Pons (tissue), 1 donor: ENCODE data around the gene BLTP3A.

ENCODE experiments used
- DNase-seq: peaks from one replicate; pipeline ENCODE4 v3.0.0-alpha.2; 2016; ENCODE audit warnings: low spot score

Gene BLTP3A

DNA sequence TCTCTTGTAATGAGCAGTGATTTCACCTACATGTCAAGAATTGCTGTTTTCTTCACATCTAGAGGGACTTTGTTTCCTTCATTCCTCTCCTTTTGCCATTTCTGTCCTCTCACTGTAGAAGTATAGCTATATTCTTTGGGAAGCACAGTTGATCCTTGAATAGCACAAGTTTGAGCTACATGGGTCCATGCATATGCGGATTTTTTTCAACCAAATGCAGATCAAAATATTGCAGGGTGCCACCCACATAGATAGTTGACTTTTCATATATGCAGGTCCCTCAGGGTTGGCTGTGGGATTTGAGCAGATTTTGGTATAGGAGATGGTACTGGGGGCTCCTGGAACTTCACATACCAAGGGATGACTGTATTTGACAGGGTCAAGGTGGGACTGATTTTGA lies 41.1 kb downstream of the BLTP3A start:
- no peak for DNase-seq

- DNase-seq = peak; percentile 12
These were observed 43.1 kb downstream of the BLTP3A start for GRCh38 chr6:34834789-34835518.

DNA sequence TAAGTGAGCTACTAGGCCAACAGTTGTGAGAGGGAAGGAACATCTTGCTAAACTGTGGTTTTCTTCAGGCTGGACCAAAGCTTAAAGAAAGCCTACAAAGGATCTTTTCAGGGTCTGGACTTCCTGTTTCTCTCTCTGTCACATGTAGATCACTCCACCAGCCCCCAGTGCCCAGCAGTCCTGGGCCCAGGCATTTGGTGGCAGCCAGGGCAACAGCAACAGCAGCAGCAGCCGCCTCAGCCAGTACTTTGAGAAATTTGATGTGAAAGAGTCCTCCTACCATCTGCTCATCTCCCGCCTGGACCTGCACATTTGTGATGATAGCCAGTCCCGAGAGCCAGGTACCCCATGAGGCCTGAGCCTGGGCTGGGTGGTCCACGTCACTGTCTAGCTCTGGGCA lies 44.1 kb downstream of the BLTP3A start:
- DNase-seq = peak; percentile 67

DNA sequence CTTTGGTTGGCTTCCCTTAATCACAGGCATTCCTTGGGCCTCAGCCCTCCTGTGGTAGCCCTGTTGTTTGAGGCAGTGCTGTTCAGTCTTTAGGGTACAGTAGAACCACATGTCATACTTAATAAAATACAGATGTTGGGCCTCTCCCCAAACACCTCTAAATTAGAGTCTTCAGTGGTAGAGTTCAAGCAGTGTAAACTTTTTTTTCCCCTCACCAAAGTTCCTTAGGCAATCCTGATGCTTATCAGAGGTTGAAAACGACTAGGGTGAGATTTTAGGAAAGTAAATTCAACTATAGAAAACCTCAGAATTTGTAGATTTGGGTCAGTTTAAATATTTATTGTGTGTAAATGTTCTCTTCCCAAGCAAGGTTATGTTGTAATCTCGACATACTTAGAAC lies 44.6 kb downstream of the BLTP3A start:
- no peak for DNase-seq

DNA sequence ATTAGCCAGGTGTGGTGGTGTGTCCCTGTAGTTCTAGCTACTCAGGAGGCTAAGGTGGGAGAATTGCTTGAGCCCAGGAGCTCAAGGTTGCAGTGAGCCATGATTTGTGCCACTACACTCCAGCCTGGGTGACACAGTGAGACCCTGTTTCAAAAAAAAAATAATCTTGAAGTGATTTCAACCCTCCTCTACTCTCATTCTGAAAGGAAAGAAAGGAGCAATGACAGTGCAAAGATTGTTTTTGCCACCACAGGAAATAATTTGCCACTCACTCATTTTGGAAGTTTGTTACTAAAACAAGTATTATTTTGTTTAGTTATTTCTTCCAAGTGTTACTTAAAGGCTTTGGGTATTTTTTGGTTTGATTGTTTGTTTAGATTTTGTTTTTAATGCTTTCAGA lies 45.6 kb downstream of the BLTP3A start:
- no peak for DNase-seq

- DNase-seq = no peak
These were observed 47.9 kb downstream of the BLTP3A start for GRCh38 chr6:34839666-34840352.
